Measurements from ENCODE around the gene THEM5. TPM values are rescaled to one million over a fixed set of nuclear protein-coding genes. Genes with fewer than 3 reads are reported as not detected.

Gene THEM5
- total RNA-seq, 1 donor from 2014 or later = not detected

- peaks cover 23% of the 10 kb centered on the region for H3K4me1 ChIP-seq
- intact Hi-C loops (cut with DNase I) = no loop called here
- no peaks in the 10 kb centered on the region for H3K9me3 ChIP-seq
These were observed 22.3 kb downstream of the THEM5 start for GRCh38 chr1:151831256-151831591.

GRCh38 chr1:151830055-151830454, 23.5 kb downstream of the THEM5 start:
- no peaks in the 10 kb centered on the region for H3K9me3 ChIP-seq
- no peak overlapping the region for H3K4me3 ChIP-seq
- DNase-seq = no peak
- no peaks in the 10 kb centered on the region for H3K27me3 ChIP-seq
- ATAC-seq = no peak
- intact Hi-C loops (cut with DNase I) = no loop called here
- TF ChIP-seq CTCF (IDR thresholded peaks at IDR 0.05) = no peak
- no peak overlapping the region for H3K27ac ChIP-seq
- peaks cover 23% of the 10 kb centered on the region for H3K4me1 ChIP-seq
- peaks cover 5% of the 10 kb centered on the region for H3K36me3 ChIP-seq

More at GRCh38 chr1:151831256-151831591, 22.3 kb downstream of the THEM5 start:
- DNase-seq (no peak), ATAC-seq (no peak)
- H3K4me3 ChIP-seq = peak overlapping the region; percentile 54
- no peak for TF ChIP-seq CTCF (IDR thresholded peaks at IDR 0.05)
- no peaks in the 10 kb centered on the region for H3K36me3 ChIP-seq
- H3K27ac ChIP-seq = peak overlapping the region; percentile 63
- no peaks in the 10 kb centered on the region for H3K27me3 ChIP-seq

- Histone ChIP-seq H3K4me1 (peaks cover 23% of the 10 kb centered on the region), H3K4me3 (no peak overlapping the region), H3K27ac (no peak overlapping the region), H3K36me3 (peaks cover 5% of the 10 kb centered on the region), H3K27me3 (no peaks in the 10 kb centered on the region), H3K9me3 (no peaks in the 10 kb centered on the region)
- ATAC-seq (no peak), DNase-seq (no peak)
- TF ChIP-seq CTCF (IDR thresholded peaks at IDR 0.05) = no peak
- intact Hi-C loops (cut with DNase I) = no loop called here
These were observed 24.0 kb downstream of the THEM5 start for GRCh38 chr1:151829352-151830046.

GRCh38 chr1:151828921-151829320, 24.6 kb downstream of the THEM5 start:
- ATAC-seq (no peak), DNase-seq (no peak)
- Histone ChIP-seq H3K27ac (no peak overlapping the region), H3K27me3 (no peaks in the 10 kb centered on the region), H3K36me3 (peaks cover 5% of the 10 kb centered on the region), H3K4me3 (no peak overlapping the region), H3K9me3 (no peaks in the 10 kb centered on the region), H3K4me1 (peaks cover 23% of the 10 kb centered on the region)
- no peak for TF ChIP-seq CTCF (IDR thresholded peaks at IDR 0.05)
- intact Hi-C loops (cut with DNase I) = no loop called here

GRCh38 chr1:151827853-151828252, 25.7 kb downstream of the THEM5 start:
- Histone ChIP-seq H3K27me3 (no peaks in the 10 kb centered on the region), H3K9me3 (no peaks in the 10 kb centered on the region), H3K4me3 (no peak overlapping the region), H3K4me1 (peaks cover 23% of the 10 kb centered on the region), H3K36me3 (peaks cover 5% of the 10 kb centered on the region), H3K27ac (no peak overlapping the region)
- intact Hi-C loops (cut with DNase I) = no loop called here
- ATAC-seq (no peak), DNase-seq (no peak)
- TF ChIP-seq CTCF (IDR thresholded peaks at IDR 0.05) = no peak

Data from upper lobe of right lung (tissue), 1 donor.